ENCODE measurements around the gene SMYD3.

- TF ChIP-seq POLR2A (IDR thresholded peaks at IDR 0.05) (no peak), CTCF (IDR thresholded peaks at IDR 0.05) (no peak), POLR2AphosphoS5 (IDR thresholded peaks at IDR 0.05; ENCODE audit: insufficient read depth in 1 of 2, low read depth in 1 of 2) (no peak)
Observed at GRCh38 chr1:245958016-245958415, 549.1 kb downstream of the SMYD3 start.
